H1 (cell line): Measurements from ENCODE around the gene KRTAP19-8. TPM values are rescaled to one million over a fixed set of nuclear protein-coding genes. Genes with fewer than 3 reads are reported as not detected.

Source experiments
- BACH1 ChIP-seq: IDR thresholded peaks from 2 replicates; pipeline ENCODE4 v1.6.1; 2012; ENCODE audit warnings: low read length, improper control_type of control experiment
- EGR1 ChIP-seq: IDR thresholded peaks from 2 replicates; pipeline ENCODE4 v1.6.1; 2011; ENCODE audit warnings: low read depth, low read length, borderline replicate concordance
- GTF2F1 ChIP-seq: IDR thresholded peaks from 2 replicates; pipeline ENCODE4 v1.6.1; 2012; ENCODE audit warnings: low read depth, low read length, improper control_type of control experiment, borderline replicate concordance
- TCF12 ChIP-seq: IDR thresholded peaks from 2 replicates; pipeline ENCODE4 v1.6.1; 2011; ENCODE audit warnings: low read depth, mild to moderate bottlenecking, low read length
- polyA plus RNA-seq, 7 experiments: library from polyadenylated mRNA; depleted of rRNA in 3 of 7; stranded (reverse) in 5 of 7; unstranded in 2 of 7; fragments of >200 nt in 5 of 7; fragments of 200-250 nt in 2 of 7; gene quantifications; 1 replicate in 5 of 7; 2 replicates in 1 of 7; 4 replicates in 1 of 7; pipeline versions ENCODE4 v1.2.1 to v1.2.3, GENCODE V29; 2011 to 2013; ENCODE audit warnings: missing spikeins in 2 of 7, mixed read lengths in 2 of 7
- total RNA-seq: library from RNA; stranded (reverse); fragmentation: NEBNext Ultra II Directional; extraction: Animal tissue kit (Norgen Biotek cat#: 25700); gene quantifications from 2 replicates; pipeline ENCODE4 v1.2.1, GENCODE V29; 2021

KRTAP19-8 gene
- total and polyA plus RNA-seq, 2 of the 8 experiments (the other 6 are each of a cell fraction or from before 2014, with no cell fraction given): not detected

GRCh38 chr21:31078216-31078615 is 39.9 kb upstream of the KRTAP19-8 start (continued):
- TF ChIP-seq TCF12 (no peak), EGR1 (no peak), GTF2F1 (no peak), BACH1 (no peak)
